ENCODE data around the gene FAM177A1. TPM values are rescaled to one million over a fixed set of nuclear protein-coding genes. Genes with fewer than 3 reads are reported as not detected.
A peak's percentile ranks its signal among the peaks of the same experiment; 100 is the strongest.

Gene FAM177A1
- total and polyA plus RNA-seq, 2 donors (not counting 1 experiment from before 2014, with no cell fraction given) = 63.4 to 64.6 TPM

GRCh38 chr14:35107866-35108265 is 61.8 kb downstream of the FAM177A1 start:
- Histone ChIP-seq H3K27me3 (ENCODE audit: control insufficient read depth, insufficient read depth, low read length) (no peaks in the 10 kb centered on the region), H3K36me3 (ENCODE audit: control insufficient read depth, insufficient read depth, low read length) (peaks cover 4% of the 10 kb centered on the region), H2AFZ (ENCODE audit: low read length) (no peak overlapping the region), H3K27ac (ENCODE audit: insufficient read depth, low read length) (no peak overlapping the region), H3K4me2 (ENCODE audit: extremely low read depth, insufficient read depth, low read length) (no peak overlapping the region), H3K4me1 (ENCODE audit: control insufficient read depth, extremely low read depth, insufficient read depth, low read length) (no peaks in the 10 kb centered on the region), H3K4me3 (replicated peaks in 1 of 4; ENCODE audit: control extremely low read depth in 1 of 4, insufficient read depth in 1 of 4, low read depth in 3 of 4, low read length in 4 of 4) (no peak overlapping the region), H3K9ac (ENCODE audit: insufficient read depth, low read length) (no peak overlapping the region), H3K9me3 (ENCODE audit: control insufficient read depth, insufficient read depth, low read depth, low read length) (no peaks in the 10 kb centered on the region), H3K79me2 (ENCODE audit: control insufficient read depth, insufficient read depth, low read length) (no peaks in the 10 kb centered on the region), H4K20me1 (ENCODE audit: control insufficient read depth, extremely low read depth, insufficient read depth, low read length) (no peaks in the 10 kb centered on the region)
- no peak for TF ChIP-seq EZH2 (IDR thresholded peaks at IDR 0.05; ENCODE audit: low read length, missing control alignments)
- TF ChIP-seq CTCF (conservative IDR thresholded peaks at IDR 0.05 in 1 of 2, IDR thresholded peaks at IDR 0.05 in 1 of 2; ENCODE audit: low read depth in 1 of 2, low read length in 2 of 2) = no peak
- DNase-seq (ENCODE audit: low read depth in 2 of 2) = peak in 1 of 2 donors; percentile 36

DNA sequence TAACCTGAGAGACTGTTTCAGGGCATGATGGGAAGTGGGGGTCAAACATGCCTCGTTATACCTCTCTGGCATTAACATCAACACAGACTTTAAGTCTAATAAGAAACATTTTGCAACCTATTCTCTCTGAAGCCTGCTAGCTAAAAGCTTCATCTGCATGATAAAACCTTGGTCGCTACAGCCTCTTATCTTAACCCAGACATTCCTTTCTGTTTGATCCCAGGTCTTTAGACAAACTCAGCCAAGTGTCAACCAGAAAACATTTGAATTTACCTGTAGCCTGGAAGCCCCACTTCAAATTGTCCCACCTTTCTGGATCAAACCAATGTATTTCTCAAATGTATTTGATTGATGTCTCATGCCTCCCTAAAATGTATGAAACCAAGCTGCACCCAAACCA is 66.6 kb downstream of the FAM177A1 start:
- peaks cover 2% of the 10 kb centered on the region for H3K4me1 ChIP-seq (ENCODE audit: control insufficient read depth, extremely low read depth, insufficient read depth, low read length)
- peaks cover 6% of the 10 kb centered on the region for H3K36me3 ChIP-seq (ENCODE audit: control insufficient read depth, insufficient read depth, low read length)
- no peak overlapping the region for H3K4me2 ChIP-seq (ENCODE audit: extremely low read depth, insufficient read depth, low read length)
- TF ChIP-seq EZH2 (IDR thresholded peaks at IDR 0.05; ENCODE audit: low read length, missing control alignments) (no peak), CTCF (conservative IDR thresholded peaks at IDR 0.05 in 1 of 2, IDR thresholded peaks at IDR 0.05 in 1 of 2; ENCODE audit: low read depth in 1 of 2, low read length in 2 of 2) (no peak)
- no peak overlapping the region for H3K4me3 ChIP-seq (replicated peaks in 1 of 4; ENCODE audit: control extremely low read depth in 1 of 4, insufficient read depth in 1 of 4, low read depth in 3 of 4, low read length in 4 of 4)
- H4K20me1 ChIP-seq (ENCODE audit: control insufficient read depth, extremely low read depth, insufficient read depth, low read length) = no peaks in the 10 kb centered on the region
- peaks cover 4% of the 10 kb centered on the region for H3K79me2 ChIP-seq (ENCODE audit: control insufficient read depth, insufficient read depth, low read length)
- no peak overlapping the region for H3K27ac ChIP-seq (ENCODE audit: insufficient read depth, low read length)
- no peaks in the 10 kb centered on the region for H3K27me3 ChIP-seq (ENCODE audit: control insufficient read depth, insufficient read depth, low read length)
- no peak overlapping the region for H3K9ac ChIP-seq (ENCODE audit: insufficient read depth, low read length)
- no peak for DNase-seq (ENCODE audit: low read depth in 2 of 2)
- no peak overlapping the region for H2AFZ ChIP-seq (ENCODE audit: low read length)
- no peaks in the 10 kb centered on the region for H3K9me3 ChIP-seq (ENCODE audit: control insufficient read depth, insufficient read depth, low read depth, low read length)

DNA sequence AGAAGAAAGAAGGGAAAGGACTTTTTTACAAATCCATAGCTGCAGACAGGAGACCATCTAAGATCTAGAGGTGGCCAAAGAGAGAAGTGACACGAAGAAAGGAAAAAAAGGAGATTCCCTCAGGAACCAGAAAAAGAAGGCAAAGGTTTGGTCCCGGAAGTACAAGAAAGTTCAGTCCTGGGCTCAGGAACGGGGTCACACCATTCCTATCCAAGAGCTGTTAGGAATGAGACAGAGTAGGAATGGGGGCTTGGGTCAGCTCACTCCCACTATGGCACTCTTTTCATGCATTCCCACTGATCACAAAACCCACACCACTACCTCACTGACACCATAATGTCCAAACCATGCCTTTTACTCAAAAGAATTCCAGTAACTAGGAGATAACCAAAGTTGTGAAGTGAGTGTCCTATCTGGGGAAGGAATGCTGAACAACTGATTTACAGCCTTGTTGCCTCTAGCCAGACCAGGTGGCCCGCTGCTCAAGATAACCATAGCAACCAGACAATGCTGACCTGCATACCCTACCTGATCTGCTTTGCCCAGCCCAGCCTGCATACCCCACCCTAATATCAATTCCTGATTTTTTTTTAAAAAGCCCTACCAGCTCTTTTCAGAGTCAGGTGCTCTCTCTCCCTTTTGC is 67.4 kb downstream of the FAM177A1 start:
- Histone ChIP-seq H3K4me1 (ENCODE audit: control insufficient read depth, extremely low read depth, insufficient read depth, low read length) (peaks cover 2% of the 10 kb centered on the region), H3K9me3 (ENCODE audit: control insufficient read depth, insufficient read depth, low read depth, low read length) (no peaks in the 10 kb centered on the region), H4K20me1 (ENCODE audit: control insufficient read depth, extremely low read depth, insufficient read depth, low read length) (no peaks in the 10 kb centered on the region), H2AFZ (ENCODE audit: low read length) (no peak overlapping the region), H3K4me3 (replicated peaks in 1 of 4; ENCODE audit: control extremely low read depth in 1 of 4, insufficient read depth in 1 of 4, low read depth in 3 of 4, low read length in 4 of 4) (no peak overlapping the region), H3K36me3 (ENCODE audit: control insufficient read depth, insufficient read depth, low read length) (peaks cover 6% of the 10 kb centered on the region), H3K79me2 (ENCODE audit: control insufficient read depth, insufficient read depth, low read length) (peaks cover 4% of the 10 kb centered on the region), H3K9ac (ENCODE audit: insufficient read depth, low read length) (no peak overlapping the region), H3K27ac (ENCODE audit: insufficient read depth, low read length) (no peak overlapping the region), H3K27me3 (ENCODE audit: control insufficient read depth, insufficient read depth, low read length) (no peaks in the 10 kb centered on the region), H3K4me2 (ENCODE audit: extremely low read depth, insufficient read depth, low read length) (no peak overlapping the region)
- DNase-seq (ENCODE audit: low read depth in 2 of 2) = no peak
- TF ChIP-seq EZH2 (IDR thresholded peaks at IDR 0.05; ENCODE audit: low read length, missing control alignments) (no peak), CTCF (conservative IDR thresholded peaks at IDR 0.05 in 1 of 2, IDR thresholded peaks at IDR 0.05 in 1 of 2; ENCODE audit: low read depth in 1 of 2, low read length in 2 of 2) (no peak)

Measured in fibroblast of lung (primary cell).